Medulla oblongata (tissue), 1 donor: ENCODE data around the gene SLC2A10.

Source experiments
- DNase-seq: peaks from one replicate; pipeline ENCODE4 v3.0.0-alpha.2; 2015; ENCODE audit errors: extremely low spot score

The SLC2A10 gene

DNA sequence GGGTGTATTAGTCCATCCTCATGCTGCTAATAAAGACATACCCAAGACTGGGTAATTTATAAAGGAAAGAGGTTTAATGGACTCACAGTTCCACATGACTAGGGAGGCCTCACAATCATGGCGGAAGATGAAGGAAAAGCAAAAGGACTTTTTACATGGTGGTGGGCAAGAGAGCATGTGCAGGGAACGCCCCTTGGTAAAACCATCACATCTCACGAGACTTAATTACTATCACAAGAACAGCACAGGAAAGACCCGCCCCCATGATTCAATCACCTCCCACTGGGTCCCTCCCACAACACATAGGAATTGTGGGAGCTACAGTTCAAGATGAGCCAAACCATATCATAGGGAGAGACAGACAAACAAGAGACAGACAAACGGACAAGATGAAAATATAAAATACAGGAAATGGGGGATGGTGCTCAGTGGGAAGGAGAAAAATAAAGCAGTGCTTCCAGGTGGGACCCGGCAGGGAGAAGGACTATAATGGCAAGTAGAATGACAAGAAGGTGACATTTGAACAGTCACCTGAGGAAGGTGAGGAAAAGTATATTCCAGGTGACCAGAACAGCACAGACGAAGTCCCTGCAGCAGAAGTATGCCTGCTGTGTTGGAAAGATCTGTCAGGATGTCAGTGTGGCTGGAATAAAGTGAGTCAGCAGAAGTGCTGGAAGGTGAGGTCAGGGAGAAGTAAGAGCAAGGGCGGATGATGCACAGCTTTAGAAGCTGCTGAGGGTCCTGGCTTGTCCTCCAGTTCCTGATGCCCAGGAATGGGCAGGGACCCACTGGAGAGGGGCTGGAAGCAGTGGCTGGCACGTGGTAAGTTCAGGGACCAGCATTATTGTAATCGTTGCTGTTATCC, 61.1 kb downstream of the SLC2A10 start:
- no peak for DNase-seq

DNA sequence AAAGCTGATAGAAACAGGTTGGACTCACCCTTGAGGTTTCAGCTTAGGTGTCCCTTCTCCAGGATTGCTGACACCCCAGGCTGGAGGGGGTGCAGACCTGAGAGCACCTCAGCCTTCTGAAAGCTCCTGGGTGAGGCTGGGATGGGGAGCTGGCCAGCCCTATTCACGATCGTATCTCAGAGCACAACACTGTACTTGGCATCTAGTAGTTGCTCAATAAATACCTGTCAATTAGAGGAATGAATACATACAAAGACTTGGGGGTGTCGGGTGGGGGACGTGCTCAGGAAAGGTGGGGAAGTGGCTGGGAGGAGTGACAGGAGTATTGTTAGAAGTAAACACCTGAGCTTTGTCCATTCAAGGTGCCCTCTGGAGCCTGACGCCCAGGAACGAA, 61.7 kb downstream of the SLC2A10 start:
- no peak for DNase-seq

DNA sequence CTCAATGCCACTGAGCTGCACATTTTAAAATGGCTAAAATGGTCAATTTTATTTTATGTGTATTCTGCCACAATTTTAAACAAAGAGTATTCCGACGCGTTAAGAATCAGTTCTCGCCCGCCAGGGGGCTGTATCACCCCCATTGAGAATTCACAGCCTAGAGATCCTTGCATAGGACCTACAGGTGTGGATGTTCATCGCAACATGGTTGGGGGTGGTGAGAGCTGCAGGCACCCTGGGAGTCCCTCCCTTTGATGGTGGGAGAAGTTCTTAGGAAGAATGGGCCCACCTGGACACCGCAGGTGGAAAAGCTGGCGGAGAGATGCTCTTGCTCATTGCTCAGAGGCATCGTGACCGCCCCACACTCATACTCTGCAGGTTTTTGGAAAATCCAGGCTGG, 63.5 kb downstream of the SLC2A10 start:
- no peak for DNase-seq

DNA sequence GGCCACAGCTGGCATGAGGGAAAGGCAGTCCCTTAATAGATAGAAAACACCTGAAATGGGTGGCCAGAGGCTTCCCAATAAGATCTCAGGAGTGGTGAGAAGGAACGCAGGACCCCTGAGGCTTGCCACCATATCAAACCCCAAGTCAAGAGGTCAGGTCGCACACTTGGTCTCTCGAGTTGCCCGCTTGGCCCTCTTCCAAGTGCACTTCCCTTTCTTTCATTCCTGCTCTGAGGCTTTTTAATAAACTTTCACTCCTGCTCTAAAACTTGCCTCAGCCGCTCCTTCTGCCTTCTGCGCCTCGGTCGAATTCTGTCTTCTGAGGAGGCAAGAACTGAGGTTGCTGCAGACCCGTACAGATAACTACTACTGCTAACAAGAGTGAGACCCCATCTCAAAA, 64.2 kb downstream of the SLC2A10 start:
- DNase-seq = no peak

DNA sequence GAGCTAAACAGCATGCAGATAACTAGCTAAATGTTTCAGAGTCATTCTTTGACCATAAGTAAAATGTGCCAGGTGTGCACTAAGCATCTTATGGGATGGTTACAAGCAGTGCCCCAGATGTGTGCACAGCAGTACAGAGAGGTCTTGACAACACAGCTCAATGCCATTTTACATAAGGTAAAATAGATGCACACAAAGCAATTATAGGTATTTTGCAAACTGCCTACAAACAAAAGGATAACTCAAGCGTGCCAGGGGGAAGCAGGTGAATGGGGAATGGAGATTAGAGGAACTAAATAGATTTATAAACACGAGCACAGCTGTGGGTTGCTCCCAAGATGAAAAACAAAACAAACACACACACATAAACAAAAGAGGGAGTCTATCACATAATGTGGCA, 64.8 kb downstream of the SLC2A10 start:
- no peak for DNase-seq

DNA sequence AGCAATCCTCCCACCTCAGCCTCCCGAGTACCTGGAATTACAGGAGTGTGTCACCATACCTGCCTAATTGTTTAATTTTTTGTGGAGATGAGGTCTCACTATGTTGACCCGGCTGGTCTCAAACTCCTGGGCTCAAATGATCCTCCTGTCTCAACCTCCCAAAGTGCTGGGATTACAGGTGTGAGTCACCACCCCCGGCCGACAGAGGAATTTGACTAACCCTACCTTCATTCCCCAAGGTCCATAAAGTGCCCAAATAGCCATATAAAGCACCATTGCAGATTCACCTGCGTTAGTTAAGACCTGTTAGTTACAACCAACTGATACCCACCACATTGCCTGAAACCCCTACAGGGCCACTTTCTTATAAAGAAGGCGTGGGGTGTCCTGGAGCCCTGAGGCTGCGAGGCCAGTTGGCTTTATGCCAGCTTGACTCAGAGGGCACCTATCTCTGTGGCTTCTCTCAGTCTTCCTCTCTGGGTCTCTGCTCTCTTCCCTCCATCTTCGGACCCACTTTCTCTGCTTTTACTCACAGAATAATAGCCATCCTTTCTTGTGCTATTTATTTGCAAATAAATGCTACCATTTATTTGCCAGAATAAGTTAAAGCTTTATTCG, 65.6 kb downstream of the SLC2A10 start:
- no peak for DNase-seq

DNA sequence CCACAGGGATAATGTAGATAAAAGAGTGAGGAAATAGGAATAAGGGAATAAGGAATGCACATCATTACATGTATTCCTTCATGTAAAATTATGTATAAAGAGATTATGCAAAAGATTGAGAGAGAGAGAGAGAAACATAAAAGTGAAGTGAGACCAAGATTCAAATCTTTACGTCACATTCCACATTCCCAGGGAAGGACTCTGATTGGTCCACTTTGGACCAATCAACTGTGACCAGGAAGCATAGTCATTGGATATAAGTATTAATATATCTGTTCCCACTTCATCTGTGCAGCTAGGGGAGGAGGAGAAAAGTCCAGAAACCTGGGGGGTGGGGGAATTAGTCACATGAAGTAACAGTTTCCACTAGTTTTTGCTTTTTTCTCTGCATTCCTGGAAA, 66.4 kb downstream of the SLC2A10 start:
- no peak for DNase-seq

DNA sequence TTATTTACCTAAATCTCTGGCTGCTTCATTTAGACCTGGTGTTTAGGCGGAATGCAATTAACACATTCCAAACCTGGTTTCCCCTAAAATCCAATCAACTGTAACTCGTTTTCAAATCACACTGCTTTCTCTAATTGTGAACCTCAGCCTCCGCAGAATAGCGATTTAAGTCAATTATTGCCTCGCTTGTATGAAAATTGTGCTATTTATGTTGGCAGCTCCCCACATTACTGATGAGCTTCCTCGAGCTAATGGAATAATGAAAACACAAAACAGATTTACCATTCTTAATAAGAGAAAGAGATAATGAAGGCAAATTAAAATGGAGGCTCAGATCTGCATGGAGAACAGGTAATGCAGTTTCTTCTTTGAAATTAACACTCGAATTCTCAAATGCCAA, 67.9 kb downstream of the SLC2A10 start:
- DNase-seq = no peak

DNA sequence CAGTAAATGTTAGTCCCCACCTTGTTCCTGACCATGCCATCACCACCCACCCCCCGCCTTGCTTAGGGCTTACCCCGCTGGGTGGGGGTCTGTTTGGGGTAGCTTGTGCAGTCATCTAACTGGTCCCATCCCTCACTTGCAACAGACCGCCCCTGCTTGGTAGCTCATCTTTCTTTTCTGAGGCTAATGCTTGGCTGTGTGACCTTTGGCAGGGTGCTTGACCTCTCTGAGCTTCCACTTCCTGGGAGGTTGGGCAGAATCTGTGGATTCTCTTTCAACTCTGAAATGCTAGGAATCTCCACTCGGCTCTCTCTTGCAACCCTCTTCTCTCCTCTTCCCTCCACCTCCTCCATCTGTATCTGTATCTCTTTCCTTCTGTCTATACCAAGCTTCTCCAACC, 70.4 kb downstream of the SLC2A10 start:
- no peak for DNase-seq

DNA sequence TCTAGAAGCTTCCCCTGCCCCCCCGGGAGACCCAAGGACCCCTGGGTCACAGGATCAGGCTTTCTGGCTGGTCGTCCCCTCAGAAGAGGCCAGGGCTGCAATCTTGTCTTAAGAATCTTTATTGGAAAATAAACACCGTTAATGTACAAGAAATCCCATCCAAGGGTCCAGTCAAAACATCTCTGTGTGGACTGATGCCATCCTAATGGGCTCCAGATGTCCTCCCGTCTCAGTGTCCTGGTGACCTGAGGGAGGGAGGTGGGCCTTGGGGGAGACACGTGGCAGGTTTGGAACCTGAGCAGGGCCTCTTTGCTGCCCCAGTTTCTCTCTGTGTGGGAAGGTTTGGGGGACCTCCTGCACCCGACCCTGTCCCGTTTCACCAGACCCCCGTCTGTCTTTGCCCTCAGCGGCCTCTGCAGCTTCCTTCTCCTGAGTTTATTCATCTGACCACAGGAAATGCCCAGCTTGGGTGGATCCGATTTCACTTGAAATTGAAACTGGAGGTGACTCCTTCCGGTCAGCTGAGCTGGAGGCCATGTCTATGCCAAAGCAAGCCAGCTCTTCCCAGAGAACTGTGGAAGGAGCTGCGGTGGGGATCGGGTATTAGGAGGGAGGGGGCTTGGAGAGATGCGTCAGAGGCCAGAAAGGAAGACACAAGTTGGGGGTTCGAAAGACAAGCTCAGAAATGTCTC, 75.1 kb downstream of the SLC2A10 start:
- DNase-seq = no peak
